Lower lobe of right lung (tissue), 2 donors: ENCODE measurements around the gene FCAR. TPM values are rescaled to one million over a fixed set of nuclear protein-coding genes. Genes with fewer than 3 reads are reported as not detected.
"Not testable (repeated sequence)": the region's sequence is repeated elsewhere in the genome, so short reads cannot be mapped to it uniquely, and the experiment has no call there.

ENCODE experiments used
- ATAC-seq, 2 donors: fragments of 200-7000 bp; cut with Tn5 transposase; one replicate each; pipeline ENCODE4 v1.9.1; 2020 to 2022; ENCODE audit warnings: mild to moderate bottlenecking in 2 of 2, moderate library complexity in 2 of 2
- DNase-seq: peaks from one replicate; pipeline ENCODE4 v3.0.0-alpha.2; 2020
- H3K27ac ChIP-seq: fragments of 200-600 bp; one replicate; pipeline ENCODE4 v1.8.0; 2022
- H3K27me3 ChIP-seq: fragments of 200-600 bp; one replicate; pipeline ENCODE4 v1.8.0; 2022; ENCODE audit warnings: low read depth
- H3K36me3 ChIP-seq: fragments of 200-600 bp; one replicate; pipeline ENCODE4 v1.8.0; 2022; ENCODE audit warnings: mild to moderate bottlenecking
- H3K4me1 ChIP-seq: fragments of 200-600 bp; one replicate; pipeline ENCODE4 v1.8.0; 2022
- H3K4me3 ChIP-seq: fragments of 200-600 bp; one replicate; pipeline ENCODE4 v1.8.0; 2022; ENCODE audit warnings: mild to moderate bottlenecking
- H3K9me3 ChIP-seq: fragments of 200-600 bp; one replicate; pipeline ENCODE4 v1.8.0; 2022
- CTCF ChIP-seq: fragments of 200-600 bp; IDR thresholded peaks from one replicate; pipeline ENCODE4 v1.8.0; 2022; ENCODE audit warnings: antibody characterized with exemption, mild to moderate bottlenecking
- intact Hi-C: fragments of 100-400 bp; cut with DNase I; formaldehyde crosslinking; loops from one replicate; pipeline ENCODE4 v1.11.0; 2022
- total RNA-seq: library from RNA; stranded (reverse); fragmentation: NEBNext Ultra II Directional; extraction: Animal tissue kit (Norgen Biotek cat#: 25700); gene quantifications from one replicate; pipeline ENCODE4 v1.2.1, GENCODE V29; 2021
- donor health status: DM: no; HTN: yes; CAD: no; lungs with severe emphysema.

FCAR gene
- total RNA-seq, 1 donor from 2014 or later: 6.7 TPM

- Histone ChIP-seq H3K27ac (no peak overlapping the region), H3K4me3 (no peak overlapping the region), H3K4me1 (no peaks in the 10 kb centered on the region), H3K27me3 (peaks cover 10% of the 10 kb centered on the region), H3K9me3 (no peaks in the 10 kb centered on the region), H3K36me3 (no peaks in the 10 kb centered on the region)
- ATAC-seq (no peak), DNase-seq (no peak)
- TF ChIP-seq CTCF: no peak
- intact Hi-C loops: no loop called here
Observed at GRCh38 chr19:54889566-54889965, 15.5 kb downstream of the FCAR start.

- H3K27ac ChIP-seq: no peak overlapping the region
- DNase-seq (no peak), ATAC-seq (no peak)
- H3K4me1 ChIP-seq: no peaks in the 10 kb centered on the region
- H3K9me3 ChIP-seq: no peaks in the 10 kb centered on the region
- TF ChIP-seq CTCF: no peak
- no peaks in the 10 kb centered on the region for H3K27me3 ChIP-seq
- H3K36me3 ChIP-seq: no peaks in the 10 kb centered on the region
- H3K4me3 ChIP-seq: no peak overlapping the region
- intact Hi-C loops: no loop called here
Observed at GRCh38 chr19:54893406-54893805, 19.4 kb downstream of the FCAR start.

- H3K27me3 ChIP-seq, H3K36me3 ChIP-seq, H3K27ac ChIP-seq, H3K9me3 ChIP-seq, ATAC-seq, H3K4me3 ChIP-seq, H3K4me1 ChIP-seq, intact Hi-C loops, DNase-seq: not testable (repeated sequence)
Observed at GRCh38 chr19:54894106-54894505, 20.1 kb downstream of the FCAR start.

DNA sequence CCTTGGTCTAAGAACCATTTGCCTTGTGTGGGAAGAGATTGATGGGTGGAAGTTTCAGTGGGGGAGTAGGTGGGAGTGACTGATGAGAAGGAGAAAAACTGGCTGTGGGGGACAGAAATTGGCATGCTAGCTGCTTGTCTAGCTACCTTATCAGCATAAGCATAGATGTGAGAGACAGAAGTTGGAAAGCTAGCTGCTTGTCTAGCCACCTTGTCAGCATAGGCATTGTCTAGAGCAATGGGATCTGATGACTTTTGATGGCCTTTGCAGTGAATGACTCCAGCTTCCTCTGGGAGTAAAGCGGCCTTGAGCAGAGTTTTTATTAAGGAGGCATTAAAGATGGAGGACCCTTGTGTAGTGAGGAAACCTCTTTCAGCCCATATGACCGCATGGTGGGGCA, 22.0 kb downstream of the FCAR start:
- H3K4me3 ChIP-seq: no peak overlapping the region
- no peaks in the 10 kb centered on the region for H3K9me3 ChIP-seq
- no peak for ATAC-seq
- no peaks in the 10 kb centered on the region for H3K36me3 ChIP-seq
- H3K27ac ChIP-seq: no peak overlapping the region
- intact Hi-C loops: no loop called here
- TF ChIP-seq CTCF: no peak
- H3K4me1 ChIP-seq: no peaks in the 10 kb centered on the region
- no peaks in the 10 kb centered on the region for H3K27me3 ChIP-seq
- no peak for DNase-seq

DNA sequence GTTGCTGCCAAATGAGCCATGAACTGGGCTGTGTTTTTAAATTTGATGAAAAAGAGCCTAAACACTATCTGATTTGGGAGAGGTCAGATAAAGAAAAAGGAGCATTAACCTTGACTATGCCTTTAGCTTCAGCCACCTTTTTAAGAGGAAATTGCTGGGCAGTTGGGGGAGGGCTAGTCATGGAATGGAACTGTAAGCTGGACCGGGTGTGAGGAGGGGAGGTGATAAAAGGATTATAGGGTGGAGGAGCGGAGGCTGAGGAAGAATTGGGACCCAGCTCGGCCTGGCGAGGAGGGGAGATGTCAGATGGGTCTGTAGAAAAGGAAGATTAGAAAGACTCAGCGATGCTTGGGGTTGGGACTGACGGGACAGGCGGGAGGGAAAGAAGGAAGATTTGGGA, 24.6 kb downstream of the FCAR start:
- H3K4me3 ChIP-seq, H3K27ac ChIP-seq, H3K9me3 ChIP-seq, H3K36me3 ChIP-seq, intact Hi-C loops, ATAC-seq, DNase-seq, H3K27me3 ChIP-seq, H3K4me1 ChIP-seq: not testable (repeated sequence)

GRCh38 chr19:54899646-54900045, 25.6 kb downstream of the FCAR start:
- DNase-seq, H3K36me3 ChIP-seq, H3K4me1 ChIP-seq, ATAC-seq, H3K27me3 ChIP-seq, H3K27ac ChIP-seq, H3K9me3 ChIP-seq, intact Hi-C loops, H3K4me3 ChIP-seq: not testable (repeated sequence)

GRCh38 chr19:54901153-54901552, 27.1 kb downstream of the FCAR start:
- intact Hi-C loops: not testable (repeated sequence)

GRCh38 chr19:54902061-54902460, 28.0 kb downstream of the FCAR start:
- TF ChIP-seq CTCF: no peak
- Histone ChIP-seq H3K9me3 (no peaks in the 10 kb centered on the region), H3K36me3 (no peaks in the 10 kb centered on the region), H3K27ac (no peak overlapping the region), H3K4me1 (no peaks in the 10 kb centered on the region), H3K27me3 (peaks cover 10% of the 10 kb centered on the region), H3K4me3 (no peak overlapping the region)
- no peak for ATAC-seq
- intact Hi-C loops: no loop called here
- no peak for DNase-seq

More at GRCh38 chr19:54901153-54901552, 27.1 kb downstream of the FCAR start:
- ATAC-seq (peak in 1 of 2 donors; percentile 43), DNase-seq (peak; percentile 85)
- not testable (repeated sequence) for H3K9me3 ChIP-seq, H3K27ac ChIP-seq, H3K27me3 ChIP-seq, H3K36me3 ChIP-seq, H3K4me3 ChIP-seq, H3K4me1 ChIP-seq
